Femur (tissue), 1 donor: Measurements from ENCODE around the gene BRF1.
A peak's percentile ranks its signal among the peaks of the same experiment; 100 is the strongest.

Source experiments
- DNase-seq: peaks from one replicate; pipeline ENCODE4 v3.0.0-alpha.2; 2017

The BRF1 gene

DNA sequence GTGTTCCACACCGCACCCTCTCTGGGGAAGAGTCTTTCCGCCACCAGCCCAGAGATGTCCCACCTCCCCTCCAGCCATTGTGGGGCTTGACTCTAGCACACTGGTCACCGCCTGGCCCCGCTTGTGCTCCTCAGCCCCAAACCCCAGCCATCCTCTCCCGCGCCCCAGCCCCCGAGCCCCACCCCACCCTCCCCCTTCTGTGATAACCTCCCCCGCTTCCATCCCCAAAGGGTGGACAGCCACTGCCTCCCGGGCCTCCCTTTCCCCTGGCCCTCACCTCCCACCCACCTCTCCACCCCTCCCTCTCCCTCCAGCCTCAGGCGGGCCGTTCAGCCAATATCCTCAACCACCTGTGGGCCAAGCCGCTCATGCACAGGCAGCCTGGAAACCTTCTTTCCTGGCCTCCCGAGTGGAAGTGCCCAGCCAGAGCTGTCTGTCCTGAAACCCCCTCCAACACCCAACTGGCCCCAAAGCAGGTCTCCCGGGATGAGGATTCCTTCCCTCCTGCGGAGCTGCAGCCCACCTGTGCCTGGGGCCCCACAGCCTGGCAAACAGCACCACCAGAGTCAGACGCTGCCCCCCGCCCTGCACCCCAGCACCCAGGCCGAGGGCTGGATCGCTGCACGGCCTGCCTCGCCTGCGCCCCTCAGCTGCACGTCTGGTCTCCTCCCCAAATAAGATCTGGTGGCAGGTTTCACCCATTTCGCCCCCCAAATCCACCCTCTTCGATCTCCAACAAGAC is 92.6 kb downstream of the BRF1 start:
- no peak for DNase-seq

DNA sequence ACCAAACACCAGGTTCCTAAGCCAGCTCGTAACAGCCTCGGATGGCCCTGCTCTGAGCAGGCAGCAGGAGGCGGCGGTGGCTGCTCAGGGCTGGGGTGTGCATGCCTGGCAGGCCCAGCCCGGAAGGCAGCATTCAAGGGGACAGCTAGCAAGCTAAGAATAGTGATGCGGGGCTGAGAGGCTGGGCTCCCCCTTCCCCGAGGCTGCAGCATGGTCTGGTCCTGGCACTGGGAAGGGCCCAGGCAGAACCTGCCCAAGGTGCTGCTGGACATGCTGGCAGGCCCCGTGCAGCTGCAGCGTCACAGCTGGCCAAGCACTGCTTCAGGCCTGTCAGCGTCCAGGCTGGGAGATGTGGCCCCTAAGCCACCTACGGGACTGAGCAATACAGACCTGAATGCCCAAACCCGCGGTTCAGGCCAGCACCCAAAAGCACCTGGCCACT is 93.3 kb downstream of the BRF1 start:
- DNase-seq = no peak

DNA sequence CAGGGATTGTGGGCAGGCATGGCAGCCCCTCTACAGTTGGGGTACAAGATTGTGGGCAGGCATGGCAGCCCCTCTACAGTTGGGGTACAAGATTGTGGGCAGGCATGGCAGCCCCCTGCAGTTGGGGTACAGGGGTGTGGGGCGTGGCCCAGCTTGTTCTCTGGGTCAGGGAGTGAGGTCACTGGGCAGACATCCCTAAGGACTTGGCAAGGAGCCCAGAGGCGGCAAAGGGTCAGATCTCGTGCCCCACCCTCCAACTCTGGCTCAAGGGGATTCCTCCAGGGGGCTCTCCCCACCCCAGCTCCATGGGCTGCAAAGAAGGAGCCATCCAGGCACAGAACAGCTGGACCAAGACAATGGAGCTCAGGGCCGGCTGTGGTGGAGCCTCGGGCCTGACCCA is 93.9 kb downstream of the BRF1 start:
- no peak for DNase-seq

DNA sequence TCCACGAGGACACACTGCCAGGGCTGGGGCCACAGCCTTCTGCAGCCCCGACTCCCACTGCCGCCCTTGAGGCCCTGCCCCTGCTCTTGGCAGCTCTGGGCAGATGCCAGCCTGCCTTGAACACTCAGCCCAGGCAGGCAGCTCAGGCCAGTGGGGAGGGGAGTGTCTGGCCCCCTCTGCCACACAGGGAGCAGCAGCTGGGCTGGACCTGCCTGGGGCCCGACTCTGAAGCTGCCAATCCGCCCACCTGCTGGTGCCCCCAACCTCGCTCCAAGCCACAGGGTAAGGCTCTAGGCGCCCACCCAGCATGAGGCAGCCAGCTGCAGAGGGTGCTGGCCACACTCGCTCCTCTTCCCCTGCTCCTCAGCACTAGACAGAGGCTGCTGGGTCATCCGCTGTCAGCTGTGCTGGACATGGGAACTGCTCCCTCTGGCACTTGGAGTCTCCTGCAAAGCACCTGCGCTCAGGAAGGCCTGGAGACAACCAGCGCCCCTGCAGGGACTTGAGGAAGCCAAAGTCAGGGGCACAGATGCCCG is 95.1 kb downstream of the BRF1 start:
- DNase-seq = peak; percentile 62

DNA sequence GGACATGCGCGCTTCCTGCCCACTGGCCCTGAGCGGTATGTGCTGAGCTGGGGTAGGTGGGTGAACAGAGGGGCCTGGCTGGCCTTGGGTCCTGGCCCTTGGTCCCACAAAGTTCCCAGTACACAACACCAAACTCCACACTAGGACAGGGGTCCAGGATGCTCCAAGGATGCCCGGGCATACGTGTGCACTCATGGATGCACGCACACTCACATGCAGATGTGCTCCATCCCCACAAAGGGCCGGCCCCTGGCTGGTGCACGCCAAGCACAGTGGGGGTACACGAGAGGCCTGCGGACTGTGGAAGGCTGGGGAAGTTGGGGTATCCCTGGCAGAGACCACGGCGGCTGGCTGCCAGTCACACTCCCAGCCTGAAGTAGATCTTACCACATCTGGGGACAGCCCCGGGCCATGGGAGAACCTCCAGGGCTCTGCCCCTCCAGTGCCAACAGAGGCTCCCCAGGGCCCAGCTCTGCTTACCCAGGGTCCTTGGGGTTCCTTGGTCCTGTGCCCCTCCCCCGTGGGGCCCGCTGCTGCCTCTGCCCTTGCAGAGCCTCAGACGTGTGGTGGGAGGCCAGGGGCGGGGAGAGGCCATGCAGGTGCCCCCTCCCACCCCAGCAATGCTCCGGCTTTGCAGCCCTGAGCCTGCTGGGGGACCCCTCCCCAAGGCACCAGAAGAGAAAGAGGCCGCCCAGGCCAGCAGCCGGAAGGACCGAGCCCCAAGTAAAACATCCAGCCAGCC is 95.7 kb downstream of the BRF1 start:
- DNase-seq = no peak

DNA sequence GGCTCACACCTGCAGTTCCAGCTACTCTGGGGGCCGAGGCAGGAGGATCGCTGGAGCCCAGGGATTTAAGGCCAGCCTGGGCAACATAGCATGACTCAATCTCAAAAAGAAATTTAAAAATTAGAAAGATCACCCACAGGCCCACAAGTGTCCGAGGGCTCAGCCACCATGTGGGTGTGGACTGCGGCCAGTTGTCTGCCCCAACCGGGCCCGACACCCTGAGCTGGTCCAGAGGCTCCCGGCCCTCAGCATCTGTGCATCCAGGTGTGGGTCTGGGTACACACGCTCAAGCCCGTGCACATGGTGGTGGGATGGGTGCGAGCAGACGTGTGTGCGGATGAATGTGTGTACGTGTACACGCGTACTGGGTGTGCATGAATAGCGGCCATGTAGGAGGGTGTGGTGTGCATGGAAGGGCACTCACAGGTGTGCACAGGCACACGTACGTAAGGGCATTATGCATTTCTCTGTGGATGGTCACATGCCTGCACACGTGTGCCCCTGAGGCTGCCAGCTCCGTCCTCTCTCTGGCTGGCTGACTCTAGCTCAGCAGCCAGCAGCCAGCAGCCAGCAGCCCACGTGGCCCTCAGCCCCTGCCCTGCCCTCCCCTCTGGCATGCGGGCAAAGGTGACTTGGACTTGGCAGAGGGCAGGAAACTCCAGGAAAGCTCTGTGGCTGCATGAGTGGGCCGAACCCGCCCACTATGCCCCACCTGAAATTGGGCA is 96.4 kb downstream of the BRF1 start:
- peak; percentile 65 for DNase-seq

DNA sequence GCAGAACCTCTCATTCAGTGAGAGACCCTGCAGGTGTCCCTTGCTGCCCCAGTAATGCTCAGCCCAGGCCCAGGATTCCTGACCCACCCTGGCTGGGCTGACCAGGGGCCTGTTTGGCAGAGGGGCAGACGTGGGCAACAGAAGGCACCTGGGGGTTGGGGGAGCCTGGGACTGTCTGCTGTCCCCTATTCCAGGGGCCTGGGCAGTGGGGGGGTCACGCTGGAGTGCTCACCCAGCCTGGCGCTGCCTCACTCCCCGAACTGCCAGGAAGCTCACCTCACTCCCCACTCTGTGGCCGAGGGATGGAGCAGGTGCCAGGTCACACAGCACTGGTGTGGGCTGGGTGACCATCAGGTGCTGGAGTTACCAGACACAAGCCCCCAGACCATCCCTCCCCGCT is 97.1 kb downstream of the BRF1 start:
- DNase-seq = no peak

DNA sequence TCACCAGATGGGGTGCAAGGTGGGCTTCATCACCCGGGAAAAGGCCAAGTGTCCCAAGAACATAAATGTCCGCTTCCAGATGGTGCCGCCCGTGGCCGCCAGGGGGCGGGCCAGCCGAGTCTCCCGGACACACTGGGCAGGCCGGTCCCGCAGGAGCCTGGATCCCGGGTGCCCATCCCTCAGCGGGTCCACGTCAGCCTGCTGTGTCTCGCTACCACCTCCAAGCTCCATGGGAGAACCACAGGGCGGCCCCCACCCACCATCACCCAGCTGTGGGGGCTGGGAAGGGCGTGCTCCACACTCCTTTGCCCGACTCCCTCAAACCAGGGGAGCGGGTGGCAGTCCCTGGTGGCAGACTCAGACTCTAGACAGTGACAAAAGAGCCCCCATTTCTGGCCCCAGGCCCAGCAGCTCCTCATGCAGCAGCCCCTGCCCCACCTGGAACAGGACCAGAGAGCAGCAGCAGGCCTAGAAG is 97.7 kb downstream of the BRF1 start:
- DNase-seq = peak; percentile 83

DNA sequence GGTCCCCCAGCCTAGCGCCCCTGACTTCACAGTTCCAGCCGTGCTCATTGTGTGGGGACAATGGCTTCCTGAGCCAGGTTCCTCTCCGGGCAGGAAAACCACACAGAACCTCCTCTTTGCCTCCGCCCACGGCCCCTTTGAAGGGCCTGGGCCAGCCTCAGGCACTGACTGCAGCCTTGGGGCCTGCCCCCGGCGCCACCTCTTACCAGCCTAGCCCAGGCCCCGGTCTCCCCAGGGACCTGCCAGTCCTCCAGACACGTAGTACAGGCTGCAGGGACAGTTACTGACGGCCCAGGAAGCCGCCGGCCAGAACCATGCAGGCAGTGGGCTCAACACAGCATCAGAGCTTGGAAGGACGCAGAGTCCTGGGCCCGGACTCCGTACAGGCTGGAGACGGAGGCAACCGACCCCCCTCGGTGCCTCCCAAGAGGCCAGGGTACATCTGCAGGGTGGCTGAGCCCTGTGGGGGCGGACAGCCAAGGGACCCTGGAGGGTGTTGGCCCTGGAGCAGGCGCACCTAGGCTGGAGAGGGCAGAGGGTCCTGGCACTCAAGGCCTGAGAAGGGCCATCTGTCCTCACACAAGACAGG is 98.8 kb downstream of the BRF1 start:
- DNase-seq = no peak

DNA sequence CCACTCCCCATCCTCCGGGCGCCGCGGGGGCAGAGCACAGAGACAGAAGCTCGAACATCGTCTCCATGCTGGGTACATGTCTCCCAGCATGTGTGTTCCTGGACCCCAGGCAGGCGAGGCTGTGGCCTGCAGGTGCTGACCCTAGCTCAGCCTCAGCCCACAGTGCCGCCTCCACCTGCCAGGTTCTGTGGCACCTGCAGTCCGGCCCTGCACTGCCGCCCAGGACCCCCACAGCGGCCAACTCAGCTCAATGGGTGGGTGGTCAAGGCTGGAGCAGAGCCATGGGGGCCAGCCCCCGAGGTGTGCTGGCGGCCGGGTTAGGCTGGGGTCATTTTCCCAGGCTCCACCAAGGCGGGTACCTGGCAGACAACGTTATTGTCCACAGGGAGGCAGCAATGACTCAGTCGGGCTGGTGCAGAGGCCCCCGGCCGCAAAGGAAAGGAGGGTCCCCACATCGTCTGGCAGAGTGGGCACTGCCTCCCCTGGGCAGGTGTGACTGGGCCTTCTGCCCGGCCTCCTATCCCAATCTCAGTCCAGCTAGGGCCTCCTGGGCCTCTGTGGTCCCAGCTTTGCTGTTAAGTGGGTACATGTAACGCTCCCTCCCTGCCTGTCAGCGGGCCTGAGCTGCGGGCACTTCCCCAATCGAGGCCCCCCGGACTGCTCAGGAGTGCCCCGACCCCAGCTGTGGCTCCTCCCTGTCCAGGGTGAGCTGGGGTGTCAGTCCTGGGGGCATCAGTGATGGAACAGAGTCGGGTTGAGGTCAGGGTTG is 99.5 kb downstream of the BRF1 start:
- DNase-seq = no peak

DNA sequence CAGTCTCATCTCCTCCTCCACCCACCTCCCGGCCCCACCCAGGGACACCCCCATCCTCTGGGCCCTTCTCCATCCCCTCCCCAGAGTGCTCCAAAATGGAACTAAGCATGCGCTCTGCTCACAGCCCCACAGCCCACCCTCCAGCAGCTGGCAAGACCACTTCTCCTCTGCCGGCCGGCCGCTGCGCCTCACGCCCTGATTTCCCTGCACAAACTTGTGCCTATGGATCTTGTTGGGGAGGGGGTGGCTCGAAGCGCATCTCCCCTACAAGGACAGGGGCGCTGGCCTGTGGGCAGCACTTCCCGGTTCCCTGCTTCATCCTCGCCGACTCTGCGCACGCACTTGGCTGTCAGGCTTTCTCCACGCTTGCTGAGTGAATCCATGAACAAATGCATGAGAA is 100.2 kb downstream of the BRF1 start:
- DNase-seq = no peak

DNA sequence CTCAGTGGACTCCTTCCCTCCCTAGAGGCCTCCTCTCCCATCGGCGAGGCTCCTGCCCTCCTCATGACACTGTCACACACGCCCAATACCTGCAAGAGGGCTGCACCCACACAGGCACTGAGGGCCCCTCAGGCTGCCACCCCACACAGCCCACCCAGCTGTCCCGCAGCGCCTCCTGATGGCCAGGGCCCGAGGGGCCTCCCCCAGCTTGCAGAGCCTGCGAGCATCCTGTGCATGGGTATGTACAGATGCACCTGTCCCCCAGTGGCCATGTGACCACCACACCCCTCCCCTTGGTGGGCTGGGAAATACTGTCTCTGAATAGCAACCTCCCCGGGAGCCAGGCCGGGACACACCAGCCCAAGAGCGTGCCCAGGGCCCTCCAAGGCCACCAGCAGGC is 100.7 kb downstream of the BRF1 start:
- DNase-seq = no peak

DNA sequence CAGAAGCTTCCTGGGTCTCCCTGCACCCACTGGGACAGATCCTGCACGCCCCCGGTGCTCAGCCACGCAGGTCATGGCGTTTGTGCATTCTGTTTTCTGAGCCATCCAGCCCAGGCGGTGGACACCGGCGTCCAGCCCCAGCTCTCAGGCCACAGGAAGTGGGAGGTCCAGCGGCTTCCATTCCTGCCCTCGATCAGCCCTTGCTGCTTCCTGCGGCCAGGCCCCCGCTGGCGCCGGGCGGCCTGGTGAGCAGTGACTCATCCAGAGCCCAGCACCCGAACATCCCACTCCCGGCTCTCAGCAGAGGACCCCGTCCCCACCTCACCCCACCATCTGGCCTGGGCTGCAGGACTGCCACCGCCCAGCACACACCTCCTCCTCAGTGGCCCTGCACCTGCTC is 101.7 kb downstream of the BRF1 start:
- no peak for DNase-seq

DNA sequence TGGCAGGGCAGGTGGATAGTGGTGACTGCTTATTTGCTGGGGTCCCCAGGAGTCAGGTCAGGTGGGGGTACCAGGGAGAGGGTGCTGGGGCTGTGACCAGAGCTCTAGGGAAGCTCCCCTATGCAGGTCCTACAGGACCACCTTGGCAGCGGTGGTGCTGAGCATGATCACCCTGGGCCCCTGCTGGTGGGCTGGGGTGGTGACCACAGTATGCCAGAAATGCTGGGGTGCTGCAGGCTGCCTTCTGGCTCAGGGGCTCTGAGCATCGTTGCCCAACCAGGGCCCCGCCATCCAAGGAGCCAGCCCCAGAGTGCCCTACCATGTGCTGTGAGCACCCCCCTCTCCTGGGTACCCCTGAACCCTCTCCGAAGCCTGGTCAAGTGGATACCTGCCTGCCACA is 102.2 kb downstream of the BRF1 start:
- DNase-seq = no peak

DNA sequence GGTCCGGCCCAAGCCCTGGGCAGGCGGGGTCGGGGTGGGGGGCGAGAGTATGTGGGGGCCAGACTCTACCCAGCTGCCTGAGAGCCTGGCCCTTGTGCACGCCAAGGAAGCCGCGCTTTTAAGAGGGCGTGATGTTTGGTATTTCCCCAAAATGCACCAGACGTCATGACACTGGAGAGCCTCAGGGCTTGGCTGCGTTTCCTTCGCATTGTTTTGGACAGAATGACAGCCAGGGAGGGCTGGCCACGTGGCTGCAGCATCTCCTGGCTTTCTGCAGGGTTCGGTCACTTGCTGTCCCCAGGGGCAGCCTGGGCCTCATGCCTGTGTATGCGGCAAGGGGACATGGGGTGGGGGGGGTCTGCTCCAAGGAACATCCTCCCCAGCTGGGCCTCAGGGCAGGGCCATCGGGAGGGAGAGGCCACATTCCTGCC is 103.6 kb downstream of the BRF1 start:
- DNase-seq = peak; percentile 84

DNA sequence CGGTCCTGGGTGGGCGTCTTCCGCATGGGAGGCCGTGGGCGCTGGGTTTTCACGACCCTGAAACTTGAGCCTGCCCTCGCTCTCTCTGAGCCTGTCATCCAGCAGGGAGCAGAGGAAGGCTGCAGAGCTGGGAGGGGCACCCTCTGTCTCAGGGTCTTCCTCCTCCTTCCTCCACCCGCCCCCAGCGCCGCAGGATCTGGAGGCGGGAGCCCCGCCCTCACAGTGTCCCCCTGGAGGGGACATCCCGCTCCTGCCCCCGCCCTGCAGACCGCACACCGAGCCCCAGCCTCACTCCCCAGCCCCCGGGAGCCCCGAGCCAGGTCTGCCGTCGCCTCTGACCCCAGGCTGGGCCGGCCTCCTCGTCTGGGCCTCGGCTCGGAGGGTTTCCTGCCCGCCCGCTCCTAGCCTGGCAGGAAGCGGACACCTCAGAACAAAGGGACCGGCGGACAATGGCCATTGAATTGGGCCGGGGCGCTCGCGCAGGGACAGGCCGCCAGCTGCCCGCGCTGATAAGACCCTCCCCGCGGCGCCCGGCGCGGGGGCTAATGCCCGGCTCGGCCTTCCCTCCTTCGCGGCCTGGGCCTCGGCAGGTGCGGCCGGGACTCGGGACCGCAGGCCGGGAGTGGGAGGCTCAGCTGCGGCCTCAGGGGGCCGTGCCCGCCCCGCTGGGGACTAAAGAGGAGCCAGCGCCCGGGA is 104.4 kb downstream of the BRF1 start:
- DNase-seq = no peak

DNA sequence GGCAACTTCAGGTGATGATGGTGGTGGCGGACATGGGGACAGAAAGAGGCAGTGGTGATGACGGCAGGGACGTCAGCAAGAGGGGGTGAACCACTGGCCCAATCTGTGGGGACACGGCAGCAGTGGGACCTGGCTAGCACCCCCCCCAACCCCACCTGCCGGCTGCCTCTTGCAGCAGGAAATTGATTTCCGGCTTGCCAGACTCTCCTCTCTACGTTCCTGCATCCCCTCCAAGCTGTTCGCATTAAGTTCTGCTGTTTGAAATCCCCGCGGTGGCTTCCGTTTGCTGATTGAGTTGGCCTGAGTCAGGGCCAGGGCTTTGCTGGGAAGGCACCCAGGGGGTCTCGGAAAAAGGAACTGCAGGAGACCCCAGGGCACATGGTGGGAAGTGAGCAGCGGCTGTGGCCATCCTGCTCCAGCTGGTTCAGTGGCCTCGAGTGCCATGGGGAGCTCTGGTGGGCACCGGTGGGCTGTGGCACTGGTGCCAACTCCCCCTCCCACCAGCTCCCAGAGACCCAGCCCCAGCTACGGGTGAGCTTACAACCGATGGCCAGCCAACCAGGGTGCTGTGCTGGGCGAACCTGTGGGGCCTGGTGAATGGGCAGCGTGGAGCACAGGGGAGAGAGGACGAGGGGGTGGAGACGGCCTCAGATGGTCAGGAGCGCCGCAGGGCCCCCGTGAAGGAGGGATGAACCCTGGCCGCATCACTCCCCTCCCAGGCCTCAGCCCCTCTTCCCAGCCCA is 105.1 kb downstream of the BRF1 start:
- no peak for DNase-seq

DNA sequence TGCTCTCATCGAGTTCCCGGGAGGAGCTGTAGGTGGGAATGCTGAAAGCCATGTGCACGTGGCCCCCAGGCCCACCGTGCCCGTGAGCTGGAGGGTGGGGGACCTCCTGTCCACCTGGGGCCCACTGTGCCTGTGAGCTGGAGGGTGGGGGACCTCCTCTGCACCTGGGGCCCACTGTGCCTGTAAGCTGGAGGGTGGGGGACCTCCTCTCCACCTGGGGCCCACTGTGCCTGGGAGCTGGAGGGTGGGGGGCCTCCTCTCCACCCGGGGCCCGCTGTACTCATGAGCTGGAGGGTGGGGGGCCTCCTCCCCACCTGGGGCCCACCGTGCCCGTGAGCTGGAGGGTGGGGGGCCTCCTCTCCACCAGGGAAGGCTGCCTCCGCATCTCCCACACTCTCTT is 105.8 kb downstream of the BRF1 start:
- DNase-seq = no peak

DNA sequence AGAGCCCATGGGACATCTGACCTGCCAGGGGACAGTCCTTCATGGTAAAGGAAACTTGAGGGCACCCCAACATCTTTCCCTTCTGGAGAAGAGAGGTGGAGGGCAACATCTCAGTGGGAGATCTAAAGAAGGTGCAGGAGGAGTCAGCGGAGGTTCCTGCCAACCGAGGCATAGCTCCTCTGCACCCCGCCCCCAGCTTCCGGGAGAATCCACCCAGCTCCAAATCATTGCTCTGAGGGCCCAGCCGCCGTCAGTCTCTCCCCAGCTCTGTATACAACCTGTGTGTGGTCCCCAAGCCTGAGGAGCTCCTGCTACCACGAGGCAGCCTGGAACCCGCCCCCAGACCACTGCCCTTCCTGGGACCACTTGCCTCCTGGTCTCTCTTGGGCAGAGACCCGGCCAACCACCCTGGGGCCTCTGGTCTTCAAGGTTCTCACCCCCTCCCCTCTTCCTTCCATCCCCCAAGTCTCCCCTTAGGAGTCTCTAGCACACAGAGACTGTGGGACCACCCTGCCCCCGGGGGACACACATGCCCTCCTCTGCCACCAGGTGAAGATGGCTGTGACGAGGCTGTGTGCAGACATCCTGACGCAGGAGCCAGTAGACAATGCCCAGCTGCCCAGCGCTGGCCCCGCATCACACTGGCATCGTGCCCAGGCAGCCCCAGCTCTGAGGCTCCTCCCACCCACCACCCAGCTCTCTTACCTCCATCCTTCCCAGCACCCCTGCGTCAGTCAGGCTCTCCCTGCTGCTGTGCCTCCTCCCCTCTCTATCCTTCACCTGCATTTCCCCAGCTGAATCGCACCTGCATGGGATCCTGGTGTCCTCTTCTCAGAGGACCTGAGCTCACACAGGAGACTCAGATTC is 106.7 kb downstream of the BRF1 start:
- no peak for DNase-seq
